B cell (primary cell): Measurements from ENCODE around the gene HBZ. TPM values are rescaled to one million over a fixed set of nuclear protein-coding genes. Genes with fewer than 3 reads are reported as not detected.

Experiments
- ATAC-seq: fragments of 200-7000 bp; cut with Tn5 transposase; one replicate; pipeline ENCODE4 v1.10.0; 2021; ENCODE audit warnings: low read depth, mild to moderate bottlenecking, moderate number of reproducible peaks, moderate library complexity
- CTCF ChIA-PET: fragments of 350-600 bp; sonication (Branson Sonifier 250); formaldehyde crosslinking; loops from one replicate; lab custom pipeline; 2021; ENCODE audit warnings: antibody characterized with exemption, inconsistent platforms; lab: Charles Lee
- POLR2A ChIA-PET: fragments of 350-600 bp; sonication (Branson Sonifier 250); formaldehyde crosslinking; loops from one replicate; lab custom pipeline; 2021; ENCODE audit warnings: antibody characterized with exemption; lab: Charles Lee
- DNase-seq: peaks from one replicate; pipeline ENCODE4 v3.0.0; 2013
- H2AFZ ChIP-seq: 2 replicates; pipeline ENCODE4 v1.6.1; 2012; ENCODE audit warnings: mild to moderate bottlenecking, low read depth, low read length; ENCODE audit not compliant: insufficient read depth, poor library complexity, severe bottlenecking
- H3K27ac ChIP-seq, 2 donors: 1 replicate in 1 of 2; 2 replicates in 1 of 2; pipeline ENCODE4 v1.5.1; 2012 to 2013; ENCODE audit warnings: low read length in 2 of 2, mild to moderate bottlenecking in 2 of 2, moderate library complexity in 1 of 2
- H3K27me3 ChIP-seq, 4 experiments: fragments of 200-600 bp in 1 of 4; sonication (generic) in 1 of 4; replicated peaks in 1 of 4; 1 replicate in 2 of 4; 2 replicates in 2 of 4; pipeline versions ENCODE4 v1.6.1 to v1.7.0; 2013 to 2016; ENCODE audit warnings: low read length in 3 of 4, mild to moderate bottlenecking in 2 of 4, mixed read lengths in 1 of 4, moderate library complexity in 1 of 4; ENCODE audit not compliant: insufficient read depth in 4 of 4, control insufficient read depth in 3 of 4; ENCODE audit errors: control extremely low read depth in 1 of 4
- H3K36me3 ChIP-seq, 2 experiments: replicated peaks in 1 of 2; 1 replicate in 1 of 2; 2 replicates in 1 of 2; pipeline versions ENCODE4 v1.6.1 to v1.7.1; 2013; ENCODE audit warnings: low read length in 1 of 2; ENCODE audit not compliant: insufficient read depth in 2 of 2, control insufficient read depth in 1 of 2; ENCODE audit errors: control extremely low read depth in 1 of 2, extremely low read depth in 1 of 2
- H3K4me1 ChIP-seq, 2 donors: fragments of 200-600 bp in 1 of 2; sonication (generic) in 1 of 2; 1 replicate in 1 of 2; 2 replicates in 1 of 2; pipeline versions ENCODE4 v1.5.1 to v1.6.1; 2013 to 2017; ENCODE audit warnings: low read length in 2 of 2; ENCODE audit not compliant: control insufficient read depth in 2 of 2, insufficient read depth in 2 of 2
- H3K4me2 ChIP-seq: replicated peaks from 2 replicates; pipeline ENCODE3; 2012; ENCODE audit warnings: mild to moderate bottlenecking, low read depth, low read length; ENCODE audit not compliant: poor library complexity, severe bottlenecking
- H3K4me3 ChIP-seq, 5 experiments: fragments of 200-600 bp in 1 of 5; sonication (generic) in 1 of 5; 1 replicate in 3 of 5; 2 replicates in 2 of 5; pipeline versions ENCODE4 v1.5.1 to v1.7.0; 2011 to 2016; ENCODE audit warnings: low read length in 4 of 5, mild to moderate bottlenecking in 4 of 5, low read depth in 2 of 5, control low read depth in 1 of 5, moderate library complexity in 1 of 5; ENCODE audit not compliant: insufficient read depth in 1 of 5; ENCODE audit errors: control extremely low read depth in 1 of 5, extremely low read depth in 1 of 5
- H3K79me2 ChIP-seq: fragments of 200-600 bp; sonication (generic); one replicate; pipeline ENCODE4 v1.6.0; 2016; ENCODE audit warnings: low read length; ENCODE audit not compliant: control insufficient read depth, insufficient read depth
- H3K9ac ChIP-seq: fragments of 200-600 bp; sonication (generic); 2 replicates; pipeline ENCODE4 v1.6.1; 2017; ENCODE audit warnings: mild to moderate bottlenecking, low read length, moderate library complexity
- H3K9me3 ChIP-seq, 3 donors: one replicate each; pipeline versions ENCODE4 v1.6.1 to v1.7.1; 2013; ENCODE audit warnings: low read length in 2 of 3; ENCODE audit not compliant: control insufficient read depth in 2 of 3, insufficient read depth in 1 of 3; ENCODE audit errors: control extremely low read depth in 1 of 3
- H4K20me1 ChIP-seq: 2 replicates; pipeline ENCODE4 v1.6.0; 2012; ENCODE audit warnings: mild to moderate bottlenecking, low read length; ENCODE audit not compliant: insufficient read depth, control insufficient read depth, poor library complexity, severe bottlenecking
- H3K27ac Mint-ChIP-seq: one replicate; pipeline ENCODE4 v1.8.0; 2021; ENCODE audit warnings: mixed read lengths
- H3K27me3 Mint-ChIP-seq: one replicate; pipeline ENCODE4 v1.8.0; 2021; ENCODE audit warnings: mixed read lengths
- H3K4me1 Mint-ChIP-seq: one replicate; pipeline ENCODE4 v1.8.0; 2021; ENCODE audit warnings: mixed read lengths
- H3K4me3 Mint-ChIP-seq: one replicate; pipeline ENCODE4 v1.8.0; 2021; ENCODE audit warnings: mixed read lengths
- H3K9me3 Mint-ChIP-seq: one replicate; pipeline ENCODE4 v1.8.0; 2022; ENCODE audit warnings: mixed read lengths; ENCODE audit not compliant: insufficient read depth
- EZH2 ChIP-seq: IDR thresholded peaks from 2 replicates; pipeline ENCODE4 v1.6.1; 2012; ENCODE audit warnings: borderline replicate concordance, low read depth, mild to moderate bottlenecking, moderate library complexity, low read length; ENCODE audit not compliant: insufficient read depth, poor library complexity, severe bottlenecking
- WGBS: methylation state at CpG from one replicate; pipeline ENCODE4 v1.1.5; 2013; ENCODE audit warnings: missing lambda C conversion rate; ENCODE audit not compliant: insufficient coverage; 5-methylcytosine and 5-hydroxymethylcytosine counted together
- intact Hi-C: fragments of 100-400 bp; cut with micrococcal nuclease; formaldehyde crosslinking; loops from one replicate; pipeline ENCODE4 v1.10.0; 2022
- polyA plus RNA-seq: library from polyadenylated mRNA; depleted of rRNA; stranded (reverse); fragments of >200 nt; gene quantifications from 2 replicates; pipeline ENCODE4 v1.2.3, GENCODE V29; 2012
- total RNA-seq, 2 donors: library from RNA; stranded (reverse); fragments of 120-200 nt in 1 of 2; gene quantifications; 1 replicate in 1 of 2; 2 replicates in 1 of 2; pipeline versions ENCODE4 v1.2.3 to v1.2.4, GENCODE V29; 2013 to 2022
- TF ChIP-seq, protein P1 (sequence below): fragments of 200-600 bp; IDR thresholded peaks from one replicate; pipeline ENCODE4 v1.8.0; 2022; ENCODE audit warnings: antibody characterized with exemption, mild to moderate bottlenecking

HBZ gene
- total and polyA plus RNA-seq, 2 donors (not counting 1 experiment from before 2014, with no cell fraction given) = not detected

DNA sequence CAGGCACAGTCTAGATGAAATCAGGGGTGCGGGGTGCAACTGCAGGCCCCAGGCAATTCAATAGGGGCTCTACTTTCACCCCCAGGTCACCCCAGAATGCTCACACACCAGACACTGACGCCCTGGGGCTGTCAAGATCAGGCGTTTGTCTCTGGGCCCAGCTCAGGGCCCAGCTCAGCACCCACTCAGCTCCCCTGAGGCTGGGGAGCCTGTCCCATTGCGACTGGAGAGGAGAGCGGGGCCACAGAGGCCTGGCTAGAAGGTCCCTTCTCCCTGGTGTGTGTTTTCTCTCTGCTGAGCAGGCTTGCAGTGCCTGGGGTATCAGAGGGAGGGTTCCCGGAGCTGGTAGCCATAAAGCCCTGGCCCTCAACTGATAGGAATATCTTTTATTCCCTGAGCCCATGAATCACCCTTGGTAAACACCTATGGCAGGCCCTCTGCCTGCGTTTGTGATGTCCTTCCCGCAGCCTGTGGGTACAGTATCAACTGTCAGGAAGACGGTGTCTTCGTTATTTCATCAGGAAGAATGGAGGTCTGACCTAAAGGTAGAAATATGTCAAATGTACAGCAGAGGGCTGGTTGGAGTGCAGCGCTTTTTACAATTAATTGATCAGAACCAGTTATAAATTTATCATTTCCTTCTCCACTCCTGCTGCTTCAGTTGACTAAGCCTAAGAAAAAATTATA lies 25.7 kb downstream of the HBZ start:
- no peak overlapping the region for H3K4me3 ChIP-seq
- H3K9me3 ChIP-seq = peaks cover 0 to 4% (median 0%) of the 10 kb centered on the region in 3 donors
- ChIA-PET CTCF (interaction anchor here (1.1 to 1.6 kb wide), 2 partner anchors 71 to 112 kb away, joined by 4 read pairs; no protein-coding TSS in a partner anchor), POLR2A (no interaction called here)
- no peak overlapping the region for H2AFZ ChIP-seq
- peaks cover 14 to 22% of the 10 kb centered on the region in 2 donors for H3K4me1 ChIP-seq
- peaks cover 0 to 56% (median 27%) of the 10 kb centered on the region in 4 experiments for H3K27me3 ChIP-seq
- no peak overlapping the region for H3K9ac ChIP-seq
- H4K20me1 ChIP-seq = no peaks in the 10 kb centered on the region
- ATAC-seq = no peak
- peak; percentile 14 for DNase-seq
- no peak overlapping the region for H3K4me2 ChIP-seq
- H3K79me2 ChIP-seq = no peaks in the 10 kb centered on the region
- intact Hi-C loops = no loop called here
- H3K27ac Mint-ChIP-seq = no peak overlapping the region
- no peak overlapping the region for H3K27ac ChIP-seq
- no peaks in the 10 kb centered on the region for H3K36me3 ChIP-seq
- TF ChIP-seq, protein P1, sequence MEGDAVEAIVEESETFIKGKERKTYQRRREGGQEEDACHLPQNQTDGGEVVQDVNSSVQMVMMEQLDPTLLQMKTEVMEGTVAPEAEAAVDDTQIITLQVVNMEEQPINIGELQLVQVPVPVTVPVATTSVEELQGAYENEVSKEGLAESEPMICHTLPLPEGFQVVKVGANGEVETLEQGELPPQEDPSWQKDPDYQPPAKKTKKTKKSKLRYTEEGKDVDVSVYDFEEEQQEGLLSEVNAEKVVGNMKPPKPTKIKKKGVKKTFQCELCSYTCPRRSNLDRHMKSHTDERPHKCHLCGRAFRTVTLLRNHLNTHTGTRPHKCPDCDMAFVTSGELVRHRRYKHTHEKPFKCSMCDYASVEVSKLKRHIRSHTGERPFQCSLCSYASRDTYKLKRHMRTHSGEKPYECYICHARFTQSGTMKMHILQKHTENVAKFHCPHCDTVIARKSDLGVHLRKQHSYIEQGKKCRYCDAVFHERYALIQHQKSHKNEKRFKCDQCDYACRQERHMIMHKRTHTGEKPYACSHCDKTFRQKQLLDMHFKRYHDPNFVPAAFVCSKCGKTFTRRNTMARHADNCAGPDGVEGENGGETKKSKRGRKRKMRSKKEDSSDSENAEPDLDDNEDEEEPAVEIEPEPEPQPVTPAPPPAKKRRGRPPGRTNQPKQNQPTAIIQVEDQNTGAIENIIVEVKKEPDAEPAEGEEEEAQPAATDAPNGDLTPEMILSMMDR = no peak
- TF ChIP-seq EZH2 = no peak
- H3K4me1 Mint-ChIP-seq = peaks cover 30% of the 10 kb centered on the region
- no peaks in the 10 kb centered on the region for H3K9me3 Mint-ChIP-seq
- 73% methylated on average over 10 of the region's 11 CpGs for WGBS
- H3K27me3 Mint-ChIP-seq = peaks cover 34% of the 10 kb centered on the region
- peak overlapping the region; percentile 52 for H3K4me3 Mint-ChIP-seq

DNA sequence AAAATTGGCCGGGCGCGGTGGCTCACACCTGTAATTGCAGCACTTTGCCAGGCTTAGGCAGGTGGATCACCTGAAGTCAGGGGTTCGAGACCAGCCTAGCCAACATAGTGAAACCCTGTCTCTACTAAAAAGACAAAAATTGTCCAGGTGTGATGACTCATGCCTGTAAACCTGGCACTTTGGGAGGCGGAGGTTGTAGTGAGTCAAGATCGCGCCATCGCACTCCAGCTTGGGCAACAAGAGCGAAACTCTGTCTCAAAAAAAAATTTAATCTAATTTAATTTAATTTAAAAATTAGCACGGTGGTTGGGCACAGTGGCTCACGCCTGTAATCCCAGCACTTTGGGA lies 26.2 kb downstream of the HBZ start:
- H3K4me3 ChIP-seq = no peak overlapping the region
- TF ChIP-seq, protein P1 = no peak
- TF ChIP-seq EZH2 = no peak
- peaks cover 0 to 52% (median 27%) of the 10 kb centered on the region in 4 experiments for H3K27me3 ChIP-seq
- ChIA-PET CTCF (interaction anchor here (1.6 kb wide), 1 partner anchor 113 kb away, joined by 4 read pairs; no protein-coding TSS in a partner anchor), POLR2A (no interaction called here)
- H3K27ac ChIP-seq = no peak overlapping the region
- Mint-ChIP-seq H3K4me3 (no peak overlapping the region), H3K4me1 (peaks cover 26% of the 10 kb centered on the region), H3K9me3 (no peaks in the 10 kb centered on the region), H3K27ac (no peak overlapping the region), H3K27me3 (peaks cover 34% of the 10 kb centered on the region)
- WGBS = 84% methylated on average over 4 of the region's 11 CpGs
- DNase-seq = no peak
- ATAC-seq = no peak
- no peak overlapping the region for H2AFZ ChIP-seq
- H3K36me3 ChIP-seq = no peaks in the 10 kb centered on the region
- no peak overlapping the region for H3K9ac ChIP-seq
- peaks cover 14 to 22% of the 10 kb centered on the region in 2 donors for H3K4me1 ChIP-seq
- H4K20me1 ChIP-seq = no peaks in the 10 kb centered on the region
- H3K79me2 ChIP-seq = no peaks in the 10 kb centered on the region
- H3K4me2 ChIP-seq = no peak overlapping the region
- H3K9me3 ChIP-seq = peaks cover 0 to 4% (median 0%) of the 10 kb centered on the region in 3 donors
- intact Hi-C loops = no loop called here
